Gastrocnemius medialis (tissue), 4 donors: ENCODE measurements around the gene IL9. TPM values are rescaled to one million over a fixed set of nuclear protein-coding genes. Genes with fewer than 3 reads are reported as not detected.
A peak's percentile ranks its signal among the peaks of the same experiment; 100 is the strongest.

Experiments used
- ATAC-seq, 2 donors: fragments of 150-250 bp; one replicate each; pipeline ENCODE4 v1.9.1; 2016
- DNase-seq, 2 donors: peaks; one replicate each; pipeline ENCODE4 v3.0.0-alpha.2; 2019
- H3K27ac ChIP-seq, 4 donors: fragments of 200-600 bp; sonication (generic); 1 replicate in 1 of 4; 2 replicates in 3 of 4; pipeline ENCODE4 v1.5.1; 2016 to 2018; ENCODE audit warnings: mild to moderate bottlenecking in 2 of 4, moderate library complexity in 1 of 4
- H3K27me3 ChIP-seq, 3 donors: fragments of 200-600 bp; sonication (generic) in 2 of 3; 1 replicate in 1 of 3; 2 replicates in 2 of 3; pipeline versions ENCODE4 v1.5.1 to v1.6.0; 2016 to 2019; ENCODE audit warnings: mild to moderate bottlenecking in 1 of 3, moderate library complexity in 1 of 3
- H3K36me3 ChIP-seq, 2 donors: fragments of 200-600 bp; sonication (generic) in 1 of 2; one replicate each; pipeline ENCODE4 v1.5.1; 2017 to 2018
- H3K4me1 ChIP-seq, 2 donors: fragments of 200-600 bp; sonication (generic) in 1 of 2; one replicate each; pipeline ENCODE4 v1.5.1; 2016 to 2017; ENCODE audit warnings: mild to moderate bottlenecking in 2 of 2
- H3K4me3 ChIP-seq, 4 donors: fragments of 200-600 bp; sonication (generic) in 3 of 4; 1 replicate in 1 of 4; 2 replicates in 3 of 4; pipeline ENCODE4 v1.5.1; 2016 to 2019; ENCODE audit warnings: mild to moderate bottlenecking in 2 of 4
- H3K9me3 ChIP-seq, 3 donors: fragments of 200-600 bp; sonication (generic) in 2 of 3; 1 replicate in 1 of 3; 2 replicates in 2 of 3; pipeline ENCODE4 v1.5.1; 2016 to 2019
- POLR2A ChIP-seq, 2 donors: fragments of 450-650 bp; IDR thresholded peaks; one replicate each; pipeline ENCODE4 v1.6.1; 2017; ENCODE audit warnings: antibody characterized with exemption in 2 of 2, mild to moderate bottlenecking in 2 of 2, moderate library complexity in 2 of 2
- in situ Hi-C, 4 donors: fragments of 200-750 bp; cut with MboI; loops; one replicate each; pipeline versions ENCODE4 v1.15.0 to v1.8.0; 2017; ENCODE audit warnings: low sequenced_read_pairs in 4 of 4
- intact Hi-C: fragments of 100-400 bp; cut with DNase I; formaldehyde crosslinking; loops from one replicate; pipeline ENCODE4 v1.15.1; 2023; ENCODE audit warnings: low total_unique reads
- total RNA-seq, 4 donors: library from RNA; depleted of rRNA; stranded (reverse); fragments of >200 nt; gene quantifications; one replicate each; pipeline versions ENCODE4 v1.1.0 to v1.2.3, GENCODE V29; 2016
- TF ChIP-seq, protein P1 (sequence below), 5 experiments: fragments of 450-650 bp in 3 of 5; fragments of 200-600 bp in 2 of 5; sonication (generic) in 2 of 5; IDR thresholded peaks in 4 of 5; conservative IDR thresholded peaks in 1 of 5; 1 replicate in 4 of 5; 2 replicates in 1 of 5; pipeline ENCODE4 v1.5.1; 2016 to 2019; ENCODE audit warnings: antibody characterized with exemption in 5 of 5, mild to moderate bottlenecking in 3 of 5, moderate library complexity in 3 of 5

IL9 gene
- total RNA-seq, 4 donors from 2014 or later: not detected

DNA sequence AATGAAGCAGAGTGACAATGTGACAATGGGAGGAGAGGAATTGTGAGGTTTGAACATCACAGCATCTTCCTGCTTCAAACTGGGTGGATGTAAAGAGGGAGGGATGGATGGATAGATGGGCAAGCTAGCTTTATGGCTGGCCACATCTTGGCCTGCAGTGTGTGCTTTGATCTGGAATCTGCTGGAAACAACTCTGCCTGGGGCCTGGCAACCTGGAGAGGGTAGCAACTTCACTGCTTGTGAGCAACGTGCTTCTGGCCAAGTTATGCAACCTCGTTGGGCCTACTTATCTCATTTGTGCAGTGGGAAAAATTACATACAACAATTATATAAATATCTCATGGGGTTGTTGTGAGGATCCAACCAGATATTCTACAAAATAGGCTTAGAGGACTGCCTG lies 5.3 kb downstream of the IL9 start:
- ATAC-seq (no peak), DNase-seq (no peak)
- intact Hi-C loops (no loop called here), in situ Hi-C loops (loop anchor here in 1 of 4 donors (5.0 kb wide), 1 partner anchor 322 kb away; no protein-coding TSS in a partner anchor)
- Histone ChIP-seq H3K4me1 (no peaks in the 10 kb centered on the region), H3K36me3 (no peaks in the 10 kb centered on the region), H3K27ac (no peak overlapping the region), H3K27me3 (no peaks in the 10 kb centered on the region), H3K9me3 (no peaks in the 10 kb centered on the region), H3K4me3 (no peak overlapping the region)
- TF ChIP-seq, protein P1, sequence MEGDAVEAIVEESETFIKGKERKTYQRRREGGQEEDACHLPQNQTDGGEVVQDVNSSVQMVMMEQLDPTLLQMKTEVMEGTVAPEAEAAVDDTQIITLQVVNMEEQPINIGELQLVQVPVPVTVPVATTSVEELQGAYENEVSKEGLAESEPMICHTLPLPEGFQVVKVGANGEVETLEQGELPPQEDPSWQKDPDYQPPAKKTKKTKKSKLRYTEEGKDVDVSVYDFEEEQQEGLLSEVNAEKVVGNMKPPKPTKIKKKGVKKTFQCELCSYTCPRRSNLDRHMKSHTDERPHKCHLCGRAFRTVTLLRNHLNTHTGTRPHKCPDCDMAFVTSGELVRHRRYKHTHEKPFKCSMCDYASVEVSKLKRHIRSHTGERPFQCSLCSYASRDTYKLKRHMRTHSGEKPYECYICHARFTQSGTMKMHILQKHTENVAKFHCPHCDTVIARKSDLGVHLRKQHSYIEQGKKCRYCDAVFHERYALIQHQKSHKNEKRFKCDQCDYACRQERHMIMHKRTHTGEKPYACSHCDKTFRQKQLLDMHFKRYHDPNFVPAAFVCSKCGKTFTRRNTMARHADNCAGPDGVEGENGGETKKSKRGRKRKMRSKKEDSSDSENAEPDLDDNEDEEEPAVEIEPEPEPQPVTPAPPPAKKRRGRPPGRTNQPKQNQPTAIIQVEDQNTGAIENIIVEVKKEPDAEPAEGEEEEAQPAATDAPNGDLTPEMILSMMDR (IDR thresholded peaks at IDR 0.05 in 4 of 5, conservative IDR thresholded peaks at IDR 0.05 in 1 of 5): no peak
- no peak for TF ChIP-seq POLR2A (IDR thresholded peaks at IDR 0.05)

DNA sequence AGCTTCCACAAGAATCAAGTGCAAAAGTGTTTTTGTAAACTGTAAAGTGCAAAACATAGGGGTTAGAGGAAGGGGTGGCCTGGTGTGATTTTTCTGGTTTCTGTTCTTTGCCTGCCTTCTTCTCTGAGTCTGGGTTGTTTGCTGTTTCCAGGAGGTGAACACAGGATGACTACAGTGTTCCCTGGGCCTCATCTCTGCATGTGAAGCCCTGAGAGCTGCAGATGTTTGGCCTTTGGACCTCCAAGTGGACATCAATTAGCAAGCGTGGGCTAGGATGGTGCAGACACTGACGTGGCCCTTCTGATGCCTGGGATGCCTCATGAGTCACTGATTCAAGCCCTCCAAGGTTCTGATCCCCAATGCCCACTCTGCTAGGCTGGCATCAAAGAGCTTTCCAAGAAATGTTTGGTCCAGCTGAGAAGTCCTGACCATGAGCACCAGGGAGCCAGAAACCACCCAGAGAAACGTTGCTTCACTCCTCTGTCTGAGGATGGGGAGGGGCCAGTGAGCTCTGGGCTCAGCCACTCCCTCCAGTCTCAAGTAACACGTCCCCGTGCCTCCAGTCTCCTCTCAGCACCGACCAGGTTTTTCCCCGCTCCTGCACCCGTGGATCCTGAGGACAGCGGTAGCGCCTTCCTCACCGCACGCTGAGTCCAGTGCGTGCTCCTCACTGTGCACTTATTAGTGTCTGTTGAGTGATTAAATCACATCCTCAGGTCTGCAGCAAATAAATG lies 7.6 kb downstream of the IL9 start:
- no peak for TF ChIP-seq POLR2A (IDR thresholded peaks at IDR 0.05)
- TF ChIP-seq, protein P1 (IDR thresholded peaks at IDR 0.05 in 4 of 5, conservative IDR thresholded peaks at IDR 0.05 in 1 of 5): no peak
- no peak overlapping the region for H3K27ac ChIP-seq
- intact Hi-C loops (loop anchor here (1.0 to 5.0 kb wide), 3 partner anchors 174 to 324 kb away; no protein-coding TSS in a partner anchor), in situ Hi-C loops (loop anchor here (5.0 to 10.0 kb wide), 3 partner anchors 197 to 327 kb away; no protein-coding TSS in a partner anchor)
- H3K27me3 ChIP-seq: no peaks in the 10 kb centered on the region
- H3K36me3 ChIP-seq: no peaks in the 10 kb centered on the region
- no peak overlapping the region for H3K4me3 ChIP-seq
- ATAC-seq (no peak), DNase-seq (no peak)
- no peaks in the 10 kb centered on the region for H3K4me1 ChIP-seq
- no peaks in the 10 kb centered on the region for H3K9me3 ChIP-seq

DNA sequence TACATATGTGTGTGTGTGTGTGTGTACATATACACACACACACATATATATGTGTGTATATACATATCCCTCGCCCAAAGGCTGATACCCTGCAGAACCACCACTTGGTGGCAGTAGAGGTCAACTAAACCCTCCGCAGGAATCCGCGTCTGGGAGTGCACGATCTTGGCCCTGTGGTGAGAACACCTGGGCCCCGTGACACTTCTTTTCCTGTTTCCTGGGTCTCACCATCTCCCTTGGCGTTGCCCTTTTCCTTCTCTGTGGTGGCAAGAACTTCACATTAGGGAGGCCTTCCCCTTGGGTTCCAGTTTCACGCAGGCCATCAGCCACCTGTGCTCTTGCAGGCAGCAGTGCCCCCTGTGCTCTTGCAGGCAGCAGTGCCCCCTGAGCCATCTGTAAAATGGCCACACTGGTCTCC lies 8.2 kb downstream of the IL9 start:
- H3K4me3 ChIP-seq: no peak overlapping the region
- ATAC-seq: peak; percentile 87 to 94
- H3K27me3 ChIP-seq: no peaks in the 10 kb centered on the region
- intact Hi-C loops: loop anchor here (1.0 to 5.0 kb wide), 3 partner anchors 175 to 325 kb away; no protein-coding TSS in a partner anchor
- H3K36me3 ChIP-seq: no peaks in the 10 kb centered on the region
- in situ Hi-C loops: loop anchor here (5.0 to 10.0 kb wide), 3 partner anchors 197 to 327 kb away; no protein-coding TSS in a partner anchor
- no peak for TF ChIP-seq POLR2A (IDR thresholded peaks at IDR 0.05)
- TF ChIP-seq, protein P1 (IDR thresholded peaks at IDR 0.05 in 4 of 5, conservative IDR thresholded peaks at IDR 0.05 in 1 of 5): peak; percentile 69 to 83 (median 77)
- H3K4me1 ChIP-seq: no peaks in the 10 kb centered on the region
- H3K9me3 ChIP-seq: no peaks in the 10 kb centered on the region
- peak; percentile 27 to 31 for DNase-seq
- H3K27ac ChIP-seq: no peak overlapping the region

DNA sequence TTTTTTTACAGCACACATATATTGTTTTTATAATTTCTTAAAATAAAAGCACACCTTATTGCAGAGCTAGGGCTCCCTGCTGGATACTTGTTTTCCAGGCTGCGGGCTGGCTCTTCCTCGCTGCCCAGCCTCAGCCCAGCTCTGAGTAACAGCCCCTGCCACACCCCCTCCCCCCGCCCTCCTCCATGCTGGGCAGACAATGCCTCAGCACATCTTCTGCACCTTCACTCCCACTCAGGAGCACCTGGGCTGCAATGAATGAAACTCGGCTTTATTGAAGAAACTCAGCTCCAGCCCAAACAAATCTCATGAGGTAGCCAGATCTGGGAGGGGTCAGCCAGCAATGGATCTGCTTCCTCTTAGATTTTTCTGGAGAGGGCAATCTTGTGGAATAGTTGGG lies 9.5 kb downstream of the IL9 start:
- no peaks in the 10 kb centered on the region for H3K4me1 ChIP-seq
- DNase-seq (no peak), ATAC-seq (no peak)
- H3K9me3 ChIP-seq: no peaks in the 10 kb centered on the region
- intact Hi-C loops (loop anchor here (5.0 kb wide), 2 partner anchors 176 to 196 kb away; no protein-coding TSS in a partner anchor), in situ Hi-C loops (loop anchor here (5.0 to 10.0 kb wide), 3 partner anchors 199 to 329 kb away; no protein-coding TSS in a partner anchor)
- no peak for TF ChIP-seq POLR2A (IDR thresholded peaks at IDR 0.05)
- TF ChIP-seq, protein P1 (IDR thresholded peaks at IDR 0.05 in 4 of 5, conservative IDR thresholded peaks at IDR 0.05 in 1 of 5): no peak
- no peaks in the 10 kb centered on the region for H3K36me3 ChIP-seq
- H3K4me3 ChIP-seq: no peak overlapping the region
- no peak overlapping the region for H3K27ac ChIP-seq
- H3K27me3 ChIP-seq: no peaks in the 10 kb centered on the region
